Left ventricle myocardium inferior (tissue), 1 donor: ENCODE measurements around the gene MRO. TPM values are rescaled to one million over a fixed set of nuclear protein-coding genes. Genes with fewer than 3 reads are reported as not detected.
A peak's percentile ranks its signal among the peaks of the same experiment; 100 is the strongest.

Experiments used
- DNase-seq: peaks from one replicate; pipeline ENCODE4 v3.0.0-alpha.2; 2020
- H3K27ac ChIP-seq: fragments of 200-600 bp; replicated peaks from 2 replicates; pipeline ENCODE4 v1.8.0; 2021
- H3K27me3 ChIP-seq: fragments of 200-600 bp; 2 replicates; pipeline ENCODE4 v1.8.0; 2021; ENCODE audit warnings: low read depth
- H3K36me3 ChIP-seq: fragments of 200-600 bp; 2 replicates; pipeline ENCODE4 v1.8.0; 2021
- H3K4me1 ChIP-seq: fragments of 200-600 bp; 2 replicates; pipeline ENCODE4 v1.8.0; 2021
- H3K4me3 ChIP-seq: fragments of 200-600 bp; 2 replicates; pipeline ENCODE4 v1.8.0; 2021; ENCODE audit warnings: mild to moderate bottlenecking, moderate library complexity
- H3K9me3 ChIP-seq: fragments of 200-600 bp; replicated peaks from 2 replicates; pipeline ENCODE4 v1.8.0; 2021
- CTCF ChIP-seq: fragments of 200-600 bp; IDR thresholded peaks from 2 replicates; pipeline ENCODE4 v1.8.0; 2021; ENCODE audit warnings: antibody characterized with exemption, mild to moderate bottlenecking, borderline replicate concordance
- intact Hi-C: fragments of 100-400 bp; cut with micrococcal nuclease; formaldehyde crosslinking; loops from one replicate; pipeline ENCODE4 v1.11.0; 2022
- total RNA-seq: library from RNA; stranded (reverse); fragmentation: NEBNext Ultra II Directional; extraction: Animal tissue kit (Norgen Biotek cat#: 25700); gene quantifications from one replicate; pipeline ENCODE4 v1.2.1, GENCODE V29; 2021
- donor health status: DM: no; HTN: yes; CAD: no; lungs with severe emphysema.

Gene MRO
- total RNA-seq, 1 donor from 2014 or later: 3.8 TPM

- no peak for DNase-seq
- Histone ChIP-seq H3K4me1 (peaks cover 21% of the 10 kb centered on the region), H3K36me3 (no peaks in the 10 kb centered on the region), H3K27me3 (no peaks in the 10 kb centered on the region), H3K4me3 (no peak overlapping the region), H3K27ac (no peak overlapping the region), H3K9me3 (no peaks in the 10 kb centered on the region)
- intact Hi-C loops: no loop called here
- no peak for TF ChIP-seq CTCF
Measured at GRCh38 chr18:50850307-50851065, 30.7 kb upstream of the MRO start.

- no peak for TF ChIP-seq CTCF
- H3K27ac ChIP-seq: peak overlapping the region; percentile 70
- H3K9me3 ChIP-seq: no peaks in the 10 kb centered on the region
- H3K36me3 ChIP-seq: no peaks in the 10 kb centered on the region
- peaks cover 32% of the 10 kb centered on the region for H3K4me1 ChIP-seq
- intact Hi-C loops: no loop called here
- no peaks in the 10 kb centered on the region for H3K27me3 ChIP-seq
- no peak for DNase-seq
- no peak overlapping the region for H3K4me3 ChIP-seq
Measured at GRCh38 chr18:50849419-50849821, 29.6 kb upstream of the MRO start.

- H3K27ac ChIP-seq: peak overlapping the region; percentile 70
- H3K36me3 ChIP-seq: no peaks in the 10 kb centered on the region
- H3K9me3 ChIP-seq: no peaks in the 10 kb centered on the region
- intact Hi-C loops: no loop called here
- H3K4me1 ChIP-seq: peaks cover 36% of the 10 kb centered on the region
- no peak for TF ChIP-seq CTCF
- no peak for DNase-seq
- no peaks in the 10 kb centered on the region for H3K27me3 ChIP-seq
- H3K4me3 ChIP-seq: no peak overlapping the region
Measured at GRCh38 chr18:50848991-50849390, 29.2 kb upstream of the MRO start.

- no peak for TF ChIP-seq CTCF
- no peaks in the 10 kb centered on the region for H3K9me3 ChIP-seq
- no peak overlapping the region for H3K4me3 ChIP-seq
- H3K4me1 ChIP-seq: peaks cover 37% of the 10 kb centered on the region
- H3K27me3 ChIP-seq: no peaks in the 10 kb centered on the region
- H3K36me3 ChIP-seq: no peaks in the 10 kb centered on the region
- peak overlapping the region; percentile 70 for H3K27ac ChIP-seq
- no peak for DNase-seq
- intact Hi-C loops: no loop called here
Measured at GRCh38 chr18:50848061-50848551, 28.3 kb upstream of the MRO start.

- TF ChIP-seq CTCF: no peak
- peak overlapping the region; percentile 70 for H3K27ac ChIP-seq
Measured at GRCh38 chr18:50847192-50847591, 27.4 kb upstream of the MRO start.

More at GRCh38 chr18:50847192-50847591, 27.4 kb upstream of the MRO start:
- H3K27me3 ChIP-seq: no peaks in the 10 kb centered on the region
- H3K36me3 ChIP-seq: no peaks in the 10 kb centered on the region
- DNase-seq: no peak
- intact Hi-C loops: no loop called here
- H3K4me3 ChIP-seq: no peak overlapping the region
- H3K4me1 ChIP-seq: peaks cover 46% of the 10 kb centered on the region
- no peaks in the 10 kb centered on the region for H3K9me3 ChIP-seq
